ENCODE measurements around the gene JMJD6.

GRCh38 chr17:76726231-76726775 lies at the start of gene JMJD6:
- no peak for TF ChIP-seq CTCF (optimal IDR thresholded peaks at IDR 0.05 in 1 of 3, IDR thresholded peaks at IDR 0.05 in 1 of 3, conservative IDR thresholded peaks at IDR 0.05 in 1 of 3; ENCODE audit: extremely low read depth in 1 of 3, insufficient read depth in 2 of 3, low read length in 3 of 3)
- no peak for TF ChIP-seq EZH2 (IDR thresholded peaks at IDR 0.05; ENCODE audit: low read length)
